Activated naive CD8-positive, alpha-beta T cell (primary cell): ENCODE measurements around the gene NCL.
"Not testable (repeated sequence)": the region's sequence is repeated elsewhere in the genome, so short reads cannot be mapped to it uniquely, and the experiment has no call there.

Experiments
- H3K27ac Mint-ChIP-seq: one replicate; pipeline ENCODE4 v1.8.0; 2021; ENCODE audit warnings: mixed read lengths
- H3K27me3 Mint-ChIP-seq: one replicate; pipeline ENCODE4 v1.8.0; 2021; ENCODE audit warnings: mixed read lengths
- H3K36me3 Mint-ChIP-seq: one replicate; pipeline ENCODE4 v1.8.0; 2021; ENCODE audit warnings: mixed read lengths
- H3K4me1 Mint-ChIP-seq: one replicate; pipeline ENCODE4 v1.8.0; 2021; ENCODE audit warnings: low read depth, mixed read lengths
- H3K4me3 Mint-ChIP-seq: one replicate; pipeline ENCODE4 v1.8.0; 2021; ENCODE audit warnings: mild to moderate bottlenecking, mixed read lengths
- H3K9me3 Mint-ChIP-seq: one replicate; pipeline ENCODE4 v1.8.0; 2021; ENCODE audit warnings: low read depth, mixed read lengths

Gene NCL

DNA sequence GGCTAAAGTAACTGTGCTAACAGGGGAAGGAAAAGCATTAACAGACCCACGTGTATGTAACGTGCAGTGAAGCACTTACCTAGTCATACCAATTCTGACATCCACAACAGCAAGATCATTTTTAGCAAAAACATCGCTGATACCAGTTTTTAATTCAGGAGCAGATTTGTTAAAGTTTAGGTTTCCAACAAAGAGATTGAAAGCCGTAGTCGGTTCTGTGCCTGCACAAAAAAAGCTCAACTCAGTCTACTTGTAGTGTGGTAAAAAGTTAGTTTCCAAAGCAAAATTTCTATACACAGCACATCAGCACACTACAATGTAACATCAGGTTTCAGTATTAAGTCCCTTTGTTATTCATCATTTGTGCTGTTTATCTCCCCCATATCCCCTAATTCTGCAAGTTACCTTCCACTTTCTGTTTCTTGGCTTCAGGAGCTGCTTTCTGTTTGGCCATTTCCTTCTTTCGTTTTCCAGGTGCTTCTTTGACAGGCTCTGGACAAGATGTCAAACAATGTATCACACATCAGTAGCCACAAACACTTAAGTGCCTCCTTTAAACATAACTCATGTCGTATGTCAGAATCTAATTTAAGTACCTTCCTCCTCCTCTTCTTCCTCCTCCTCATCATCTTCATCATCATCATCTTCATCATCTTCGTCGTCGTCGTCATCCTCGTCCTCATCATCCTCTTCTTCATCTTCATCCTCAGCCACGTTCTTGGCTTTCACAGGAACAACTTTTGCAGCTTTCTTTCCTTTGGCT, 4.0 kb downstream of the NCL start:
- H3K36me3 Mint-ChIP-seq = peaks cover 43% of the 10 kb centered on the region
- no peaks in the 10 kb centered on the region for H3K27me3 Mint-ChIP-seq
- H3K4me3 Mint-ChIP-seq = peak overlapping the region; percentile 99
- H3K4me1 Mint-ChIP-seq = peaks cover 63% of the 10 kb centered on the region
- peak overlapping the region; percentile 71 for H3K27ac Mint-ChIP-seq
- H3K9me3 Mint-ChIP-seq = no peaks in the 10 kb centered on the region

DNA sequence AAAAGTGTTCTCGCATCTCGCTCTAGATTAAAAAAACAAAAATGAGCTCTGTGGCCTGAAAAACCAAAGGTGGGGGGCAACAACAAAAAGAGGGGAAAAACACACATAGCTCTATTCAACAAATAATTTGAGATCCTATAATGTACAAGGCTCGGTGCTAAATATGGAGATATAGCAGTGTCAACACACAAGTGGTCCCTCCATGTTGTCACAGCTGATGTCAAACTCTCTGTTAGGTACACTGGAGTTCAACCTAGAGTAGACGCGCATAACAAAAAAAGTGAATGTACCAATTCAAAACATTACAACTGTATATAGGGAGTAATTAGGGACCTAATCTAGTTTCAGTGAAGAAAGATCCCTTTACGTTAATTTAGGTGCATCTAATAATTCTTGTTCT, 5.9 kb downstream of the NCL start:
- Mint-ChIP-seq H3K9me3 (no peaks in the 10 kb centered on the region), H3K4me3 (peak overlapping the region; percentile 71), H3K36me3 (peaks cover 41% of the 10 kb centered on the region), H3K27ac (peak overlapping the region; percentile 66), H3K27me3 (no peaks in the 10 kb centered on the region), H3K4me1 (peaks cover 64% of the 10 kb centered on the region)

DNA sequence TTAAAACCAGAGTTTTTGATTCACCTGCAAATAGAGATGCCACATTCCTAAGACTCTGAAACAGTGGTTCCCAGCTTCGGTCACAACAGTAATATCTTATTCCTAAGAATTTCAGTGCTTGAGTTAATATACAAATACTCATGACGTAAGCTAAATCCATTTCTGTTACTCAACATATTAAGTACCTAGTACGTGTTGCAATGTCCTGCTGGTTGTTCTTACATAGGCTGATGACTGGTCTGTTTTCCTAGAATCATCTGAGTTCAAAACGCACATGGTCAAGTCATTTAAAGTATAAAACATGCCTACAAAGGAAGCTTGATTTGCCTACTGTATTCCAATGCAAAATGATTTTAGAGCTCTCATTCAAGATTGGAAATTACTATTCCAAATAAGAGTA, 7.2 kb downstream of the NCL start:
- H3K4me3 Mint-ChIP-seq = peak overlapping the region; percentile 53
- no peaks in the 10 kb centered on the region for H3K9me3 Mint-ChIP-seq
- H3K27me3 Mint-ChIP-seq = no peaks in the 10 kb centered on the region
- peak overlapping the region; percentile 66 for H3K27ac Mint-ChIP-seq
- H3K36me3 Mint-ChIP-seq = peaks cover 28% of the 10 kb centered on the region
- peaks cover 56% of the 10 kb centered on the region for H3K4me1 Mint-ChIP-seq

DNA sequence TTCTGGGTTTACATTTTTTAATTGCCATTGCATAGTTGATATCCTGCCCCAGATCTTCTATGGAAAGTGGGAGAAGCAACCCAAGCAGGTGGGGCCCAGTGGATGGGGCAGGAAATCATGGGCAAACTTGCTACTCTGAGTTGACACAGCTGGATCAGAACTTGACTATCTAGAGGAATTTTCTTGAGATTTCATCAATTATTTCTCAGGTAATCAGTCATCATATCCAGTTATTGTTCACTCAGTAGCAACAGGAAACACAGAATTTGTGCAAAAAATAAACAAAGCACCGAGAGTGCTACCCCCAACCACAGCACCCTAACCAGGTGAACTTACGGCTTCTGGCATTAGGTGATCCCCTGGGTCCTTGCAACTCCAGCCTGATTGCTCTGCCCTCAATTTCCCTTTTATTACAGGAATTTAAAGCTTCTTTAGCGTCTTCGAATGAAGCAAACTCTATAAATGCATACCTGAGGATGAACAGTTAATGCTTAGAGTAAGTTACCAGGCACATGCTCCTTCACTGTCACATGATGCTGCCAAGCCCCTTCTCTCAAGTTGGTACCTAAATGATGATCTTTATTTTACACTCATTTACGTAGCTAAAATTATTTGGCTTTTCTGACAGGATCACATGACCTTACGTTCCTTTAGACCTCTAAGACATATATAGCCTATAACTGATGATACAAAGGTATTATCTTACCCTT, 7.8 kb downstream of the NCL start:
- H3K4me3 Mint-ChIP-seq = peak overlapping the region; percentile 53
- no peaks in the 10 kb centered on the region for H3K9me3 Mint-ChIP-seq
- peak overlapping the region; percentile 86 for H3K27ac Mint-ChIP-seq
- H3K4me1 Mint-ChIP-seq = peaks cover 56% of the 10 kb centered on the region
- no peaks in the 10 kb centered on the region for H3K27me3 Mint-ChIP-seq
- H3K36me3 Mint-ChIP-seq = peaks cover 21% of the 10 kb centered on the region

DNA sequence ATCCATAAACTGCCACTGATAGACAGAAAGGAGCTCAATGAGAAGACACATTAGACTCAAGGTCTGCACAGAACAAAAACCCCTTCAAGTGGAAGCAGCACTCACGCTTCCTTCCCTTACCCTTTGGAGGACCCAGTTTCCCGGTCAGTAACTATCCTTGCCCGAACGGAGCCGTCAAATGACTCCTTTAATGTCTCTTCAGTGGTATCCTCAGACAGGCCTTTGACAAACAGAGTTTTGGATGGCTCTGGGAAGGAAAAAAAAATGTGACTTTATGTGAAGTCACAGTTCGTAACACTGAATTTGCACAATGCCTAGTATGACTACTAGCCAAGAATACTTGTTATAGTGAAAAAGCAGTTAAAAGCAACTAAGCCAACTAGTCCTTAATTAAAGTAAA, 8.4 kb downstream of the NCL start:
- Mint-ChIP-seq H3K9me3 (no peaks in the 10 kb centered on the region), H3K4me3 (peak overlapping the region; percentile 66), H3K27me3 (no peaks in the 10 kb centered on the region), H3K36me3 (peaks cover 19% of the 10 kb centered on the region), H3K27ac (peak overlapping the region; percentile 86), H3K4me1 (peaks cover 53% of the 10 kb centered on the region)

DNA sequence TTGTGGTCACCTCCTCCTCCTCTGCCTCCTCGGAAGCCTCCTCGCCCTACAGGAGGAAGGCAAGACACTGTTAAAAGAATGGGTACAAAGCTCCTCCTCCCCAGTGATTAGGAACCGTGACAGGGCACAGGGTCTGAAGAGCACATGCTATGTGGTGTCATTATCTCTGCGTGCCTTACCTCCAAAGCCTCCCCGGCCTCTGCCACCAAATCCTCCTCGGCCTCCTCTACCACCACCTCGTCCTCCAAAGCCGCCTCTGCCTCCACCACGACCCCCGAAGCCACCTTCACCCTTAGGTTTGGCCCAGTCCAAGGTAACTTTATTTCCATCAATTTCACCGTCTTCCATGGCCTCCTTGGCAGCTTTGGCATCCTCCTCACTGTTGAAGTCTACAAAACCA, 9.1 kb downstream of the NCL start:
- Mint-ChIP-seq H3K27me3 (no peaks in the 10 kb centered on the region), H3K36me3 (peaks cover 16% of the 10 kb centered on the region), H3K4me1 (peaks cover 47% of the 10 kb centered on the region), H3K9me3 (no peaks in the 10 kb centered on the region), H3K27ac (peak overlapping the region; percentile 86), H3K4me3 (peak overlapping the region; percentile 66)

DNA sequence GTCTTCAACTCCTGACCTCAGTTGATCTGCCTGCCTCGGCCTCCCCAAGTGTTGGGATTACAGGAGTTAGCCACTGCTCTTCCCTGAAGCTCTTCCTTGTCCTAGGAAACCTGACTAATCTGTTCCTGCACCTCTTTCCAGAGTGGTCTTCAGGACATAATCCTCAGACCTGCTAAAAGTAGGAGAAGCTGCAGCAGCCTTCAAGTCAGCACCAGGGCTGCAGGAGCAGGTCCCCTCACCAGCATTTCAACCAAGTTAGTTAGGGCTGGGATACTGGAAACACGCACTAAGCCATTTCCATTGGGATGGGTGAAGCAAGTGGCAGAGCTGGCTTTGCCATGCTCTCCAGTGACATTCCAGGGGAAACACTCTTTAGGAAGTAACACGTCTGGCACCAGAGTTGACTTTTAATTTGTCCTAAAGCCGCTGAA, 9.9 kb downstream of the NCL start:
- Mint-ChIP-seq H3K27me3 (no peaks in the 10 kb centered on the region), H3K27ac (peak overlapping the region; percentile 87), H3K4me3 (no peak overlapping the region), H3K36me3 (peaks cover 12% of the 10 kb centered on the region), H3K9me3 (no peaks in the 10 kb centered on the region), H3K4me1 (peaks cover 41% of the 10 kb centered on the region)

DNA sequence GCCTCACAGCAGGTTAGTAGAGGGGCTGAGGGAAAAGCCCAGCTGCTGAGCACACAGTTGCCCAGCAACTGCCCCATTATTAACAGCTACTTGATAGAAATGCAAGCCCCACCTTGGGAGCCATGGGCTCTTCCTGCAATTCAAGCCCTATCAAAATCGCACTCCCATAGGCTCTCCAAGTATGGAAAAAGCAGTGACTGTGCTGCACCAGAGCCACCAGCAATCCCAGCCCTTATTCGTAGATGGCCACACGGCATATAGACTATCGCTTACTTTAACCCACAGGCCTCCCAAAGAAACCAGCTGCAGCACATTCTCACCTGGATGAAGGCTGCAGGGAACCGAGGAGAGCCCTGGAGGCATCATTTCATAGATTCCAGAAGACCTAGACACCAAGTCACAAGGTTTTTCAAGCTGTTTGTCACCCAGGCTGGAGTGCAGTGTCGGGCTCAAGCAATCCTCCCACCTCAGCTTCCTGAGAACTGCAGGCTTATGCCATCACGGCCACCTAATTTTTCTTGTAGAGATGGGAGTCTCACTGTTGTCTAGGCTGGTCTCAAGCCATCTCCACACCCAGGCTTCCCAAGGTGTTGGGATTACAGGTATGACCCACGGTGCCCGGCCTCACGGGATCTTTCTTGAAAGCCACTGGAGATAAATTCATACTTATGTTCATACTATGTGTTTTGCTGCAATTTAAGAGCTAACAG, 11.3 kb downstream of the NCL start:
- Mint-ChIP-seq H3K27ac (peak overlapping the region; percentile 87), H3K4me1 (peaks cover 29% of the 10 kb centered on the region), H3K4me3 (no peak overlapping the region), H3K36me3 (peaks cover 4% of the 10 kb centered on the region), H3K9me3 (no peaks in the 10 kb centered on the region), H3K27me3 (no peaks in the 10 kb centered on the region)

DNA sequence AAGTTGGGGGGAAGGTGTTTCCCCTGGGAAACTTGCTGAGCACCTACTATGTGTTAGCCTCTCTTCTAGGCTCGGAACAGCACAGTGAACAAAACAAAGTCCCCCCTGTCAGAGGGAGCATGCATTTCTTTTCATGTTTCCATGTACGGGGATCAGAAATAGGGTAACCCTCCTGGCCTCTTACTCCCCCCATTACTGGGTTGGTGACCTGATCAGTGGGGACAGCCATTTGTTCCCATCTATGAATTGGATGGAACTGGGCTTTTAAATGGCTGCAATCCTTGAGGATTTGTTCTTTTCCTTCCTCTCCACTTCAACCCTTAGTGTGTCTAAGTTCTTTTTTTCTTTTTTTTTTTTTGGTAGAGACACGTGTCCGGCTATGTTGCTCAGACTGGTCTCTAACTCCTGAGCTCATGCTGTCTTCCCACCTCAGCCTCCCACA, 13.7 kb downstream of the NCL start:
- no peaks in the 10 kb centered on the region for H3K27me3 Mint-ChIP-seq
- H3K36me3 Mint-ChIP-seq = no peaks in the 10 kb centered on the region
- H3K9me3 Mint-ChIP-seq = no peaks in the 10 kb centered on the region
- peaks cover 19% of the 10 kb centered on the region for H3K4me1 Mint-ChIP-seq
- peak overlapping the region; percentile 73 for H3K27ac Mint-ChIP-seq
- H3K4me3 Mint-ChIP-seq = no peak overlapping the region

DNA sequence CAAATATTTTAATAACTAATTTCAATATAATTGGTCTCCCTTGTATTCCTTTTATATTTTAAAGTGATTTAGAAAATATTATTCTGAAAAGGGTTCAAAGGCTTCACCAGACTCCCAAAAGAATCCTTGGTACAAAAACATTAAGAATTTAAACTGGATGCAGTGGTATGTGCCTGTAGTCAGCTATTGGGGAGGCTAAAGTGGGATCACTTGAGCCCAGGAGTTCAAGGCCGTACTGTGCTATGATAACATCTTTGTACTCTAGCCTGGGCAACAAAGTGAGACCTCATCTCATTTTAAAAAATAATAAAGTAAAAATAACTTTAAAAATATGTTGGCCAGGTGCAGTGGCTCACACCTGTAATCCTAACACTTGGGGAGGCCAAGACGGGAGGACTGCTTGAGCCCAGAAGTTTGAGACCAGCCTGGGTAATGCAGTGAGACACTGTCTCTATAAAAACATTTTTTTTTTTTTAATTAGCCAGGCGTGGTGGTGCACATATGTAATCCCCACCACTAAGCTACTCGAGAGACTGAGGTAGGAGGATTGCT, 14.7 kb downstream of the NCL start:
- Mint-ChIP-seq H3K9me3 (no peaks in the 10 kb centered on the region), H3K36me3 (no peaks in the 10 kb centered on the region), H3K4me1 (peaks cover 13% of the 10 kb centered on the region), H3K27ac (no peak overlapping the region), H3K27me3 (no peaks in the 10 kb centered on the region), H3K4me3 (no peak overlapping the region)

DNA sequence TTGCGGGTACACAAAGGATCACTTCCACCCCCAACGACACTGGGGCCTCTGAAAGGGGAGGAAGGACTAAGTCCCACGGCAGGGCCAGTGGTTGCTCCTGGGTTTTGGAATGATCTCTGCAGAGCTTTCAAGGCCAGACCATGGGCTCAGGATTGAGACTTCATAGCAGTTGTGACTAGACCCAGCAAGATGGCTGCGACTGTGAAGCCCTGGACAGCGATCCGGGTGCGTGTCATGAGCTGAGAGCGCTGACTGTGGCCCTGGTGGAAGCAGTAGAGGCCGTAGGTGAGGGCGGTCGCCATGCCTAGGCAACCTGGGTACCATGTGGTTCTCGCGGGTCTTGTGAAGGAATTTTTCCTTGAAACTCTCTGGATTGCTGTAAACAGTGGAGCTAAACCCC, 27.3 kb downstream of the NCL start:
- Mint-ChIP-seq H3K4me1 (no peaks in the 10 kb centered on the region), H3K4me3 (no peak overlapping the region), H3K27me3 (peaks cover 1% of the 10 kb centered on the region), H3K27ac (no peak overlapping the region), H3K9me3 (peaks cover 1% of the 10 kb centered on the region), H3K36me3 (peaks cover under 1% of the 10 kb centered on the region)

DNA sequence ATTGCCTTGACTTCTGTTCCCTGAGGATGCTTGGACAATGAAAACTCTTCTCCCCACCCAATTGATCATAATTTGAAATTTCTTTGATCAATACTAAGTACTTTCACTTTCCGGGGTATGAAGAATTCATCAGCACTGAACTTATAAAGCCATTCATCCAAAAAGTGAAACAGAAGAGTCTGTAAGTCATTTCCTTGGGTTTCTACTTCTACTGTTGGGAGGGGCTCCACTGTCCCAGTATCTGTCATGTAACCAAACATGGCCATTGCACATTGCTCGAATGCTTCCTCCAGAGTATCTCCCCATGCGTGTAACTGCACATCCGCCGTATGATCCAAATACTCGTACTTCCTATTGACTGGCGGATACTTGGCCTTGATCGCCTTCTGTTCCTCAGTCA, 30.3 kb downstream of the NCL start:
- H3K4me3 Mint-ChIP-seq = no peak overlapping the region
- peaks cover 16% of the 10 kb centered on the region for H3K9me3 Mint-ChIP-seq
- peaks cover 14% of the 10 kb centered on the region for H3K36me3 Mint-ChIP-seq
- peaks cover 7% of the 10 kb centered on the region for H3K27me3 Mint-ChIP-seq
- no peak overlapping the region for H3K27ac Mint-ChIP-seq
- H3K4me1 Mint-ChIP-seq = no peaks in the 10 kb centered on the region

DNA sequence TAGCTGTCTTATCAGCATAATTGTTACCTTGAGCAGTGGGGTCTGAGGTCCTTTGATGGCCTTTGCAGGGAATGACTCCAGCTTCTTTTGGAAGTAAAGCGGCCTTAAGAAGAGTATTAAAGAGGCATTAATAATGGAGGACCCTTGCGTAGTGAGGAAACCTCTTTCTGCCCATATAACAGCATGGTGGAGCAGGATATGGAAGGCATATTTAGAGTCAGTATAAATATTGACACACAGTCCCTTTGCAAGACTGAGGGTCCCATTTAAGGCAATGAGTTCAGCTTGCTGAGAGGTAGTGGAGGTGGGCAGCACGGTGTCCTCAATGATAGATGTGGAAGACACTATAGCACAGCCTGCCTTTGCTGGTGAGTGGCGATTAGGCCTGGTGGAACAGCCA, 32.7 kb downstream of the NCL start:
- H3K4me1 Mint-ChIP-seq = no peaks in the 10 kb centered on the region
- H3K27ac Mint-ChIP-seq = no peak overlapping the region
- peaks cover 16% of the 10 kb centered on the region for H3K9me3 Mint-ChIP-seq
- peaks cover 14% of the 10 kb centered on the region for H3K36me3 Mint-ChIP-seq
- H3K27me3 Mint-ChIP-seq = peaks cover 7% of the 10 kb centered on the region
- H3K4me3 Mint-ChIP-seq = no peak overlapping the region

DNA sequence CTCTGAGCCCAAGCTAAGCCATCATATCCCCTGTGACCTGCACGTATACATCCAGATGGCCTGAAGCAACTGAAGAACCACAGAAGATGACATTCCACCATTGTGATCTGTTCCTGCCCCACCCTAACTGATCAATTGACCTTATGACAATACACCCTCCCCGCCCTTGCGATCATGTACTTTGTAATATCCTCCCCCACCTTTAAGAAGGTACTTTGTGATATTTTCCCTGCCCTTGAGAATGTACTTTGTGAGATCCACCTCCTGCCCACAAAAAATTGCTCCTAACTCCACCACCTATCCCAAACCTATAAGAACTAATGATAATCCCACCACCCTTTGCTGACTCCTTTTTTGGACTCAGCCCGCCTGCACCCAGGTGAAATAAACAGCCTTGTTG, 33.8 kb downstream of the NCL start:
- peaks cover 14% of the 10 kb centered on the region for H3K36me3 Mint-ChIP-seq
- not testable (repeated sequence) for H3K4me1 Mint-ChIP-seq, H3K27me3 Mint-ChIP-seq, H3K4me3 Mint-ChIP-seq, H3K27ac Mint-ChIP-seq
- peaks cover 16% of the 10 kb centered on the region for H3K9me3 Mint-ChIP-seq

DNA sequence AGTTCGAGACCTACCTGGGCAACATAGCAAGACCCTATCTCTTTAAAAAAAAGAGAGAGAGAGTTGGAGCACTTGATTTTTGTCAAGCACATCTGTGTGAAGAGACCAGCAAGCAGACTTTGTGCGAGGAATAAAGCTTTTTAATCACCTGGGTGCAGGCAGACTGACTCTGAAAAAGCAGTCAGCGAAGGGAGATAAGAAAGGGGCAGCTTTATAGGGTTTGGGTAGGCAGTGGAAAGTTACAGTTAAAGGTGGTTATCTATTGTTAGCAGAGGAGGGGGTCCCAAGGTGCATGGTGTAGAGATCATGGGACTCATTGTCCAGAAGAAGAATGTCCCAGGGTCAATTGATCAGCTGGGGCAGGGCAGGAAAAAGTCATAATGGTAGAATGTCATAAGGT, 34.4 kb downstream of the NCL start:
- Mint-ChIP-seq H3K36me3 (peaks cover 14% of the 10 kb centered on the region), H3K27me3 (peaks cover 7% of the 10 kb centered on the region), H3K4me3 (no peak overlapping the region), H3K4me1 (peaks cover 4% of the 10 kb centered on the region), H3K9me3 (peaks cover 16% of the 10 kb centered on the region), H3K27ac (no peak overlapping the region)
